NCI-H2196 (cell line): ENCODE results near the gene PROM2.
A peak's percentile ranks its signal among the peaks of the same experiment; 100 is the strongest.
"Not testable (repeated sequence)": the region's sequence is repeated elsewhere in the genome, so short reads cannot be mapped to it uniquely, and the experiment has no call there.

Source experiments
- DNase-seq: peaks from one replicate; lab custom pipeline; 2025; ENCODE audit not compliant: unreplicated experiment; lab: John Stamatoyannopoulos, UW

Gene PROM2, protein sequence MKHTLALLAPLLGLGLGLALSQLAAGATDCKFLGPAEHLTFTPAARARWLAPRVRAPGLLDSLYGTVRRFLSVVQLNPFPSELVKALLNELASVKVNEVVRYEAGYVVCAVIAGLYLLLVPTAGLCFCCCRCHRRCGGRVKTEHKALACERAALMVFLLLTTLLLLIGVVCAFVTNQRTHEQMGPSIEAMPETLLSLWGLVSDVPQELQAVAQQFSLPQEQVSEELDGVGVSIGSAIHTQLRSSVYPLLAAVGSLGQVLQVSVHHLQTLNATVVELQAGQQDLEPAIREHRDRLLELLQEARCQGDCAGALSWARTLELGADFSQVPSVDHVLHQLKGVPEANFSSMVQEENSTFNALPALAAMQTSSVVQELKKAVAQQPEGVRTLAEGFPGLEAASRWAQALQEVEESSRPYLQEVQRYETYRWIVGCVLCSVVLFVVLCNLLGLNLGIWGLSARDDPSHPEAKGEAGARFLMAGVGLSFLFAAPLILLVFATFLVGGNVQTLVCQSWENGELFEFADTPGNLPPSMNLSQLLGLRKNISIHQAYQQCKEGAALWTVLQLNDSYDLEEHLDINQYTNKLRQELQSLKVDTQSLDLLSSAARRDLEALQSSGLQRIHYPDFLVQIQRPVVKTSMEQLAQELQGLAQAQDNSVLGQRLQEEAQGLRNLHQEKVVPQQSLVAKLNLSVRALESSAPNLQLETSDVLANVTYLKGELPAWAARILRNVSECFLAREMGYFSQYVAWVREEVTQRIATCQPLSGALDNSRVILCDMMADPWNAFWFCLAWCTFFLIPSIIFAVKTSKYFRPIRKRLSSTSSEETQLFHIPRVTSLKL

DNA sequence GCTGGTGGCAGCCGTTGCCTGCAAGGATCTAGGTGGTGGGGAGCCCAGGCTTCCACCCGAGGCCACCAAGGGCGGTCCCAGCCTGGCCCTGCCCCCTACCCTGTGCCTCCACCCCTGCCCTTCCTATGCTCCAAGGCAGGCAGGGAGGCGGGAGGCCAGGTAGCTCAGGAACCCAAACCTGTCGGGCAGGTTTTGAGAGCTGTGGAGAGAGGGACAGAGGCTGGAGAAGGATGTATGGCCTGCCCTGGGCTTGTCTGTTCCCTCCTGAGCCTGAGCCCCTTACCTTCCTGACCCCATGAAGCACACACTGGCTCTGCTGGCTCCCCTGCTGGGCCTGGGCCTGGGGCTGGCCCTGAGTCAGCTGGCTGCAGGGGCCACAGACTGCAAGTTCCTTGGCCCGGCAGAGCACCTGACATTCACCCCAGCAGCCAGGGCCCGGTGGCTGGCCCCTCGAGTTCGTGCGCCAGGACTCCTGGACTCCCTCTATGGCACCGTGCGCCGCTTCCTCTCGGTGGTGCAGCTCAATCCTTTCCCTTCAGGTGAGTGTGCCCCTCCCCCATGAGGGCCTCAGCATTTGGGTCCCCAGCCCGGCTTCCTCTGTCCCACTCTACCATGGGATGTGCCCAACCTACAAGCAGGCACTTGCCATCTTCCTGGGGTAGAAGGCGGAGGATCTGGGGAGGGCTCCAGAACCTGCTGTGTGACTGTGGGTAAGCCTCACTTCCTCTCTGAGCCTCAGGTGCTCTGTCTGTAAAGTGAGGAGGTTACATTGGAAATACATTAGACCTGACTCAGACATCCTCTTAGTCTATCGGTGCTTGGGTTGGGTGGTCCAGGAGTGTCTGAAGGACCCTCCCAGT, at the start of gene PROM2:
TSS of gene PROM2 (plus strand) at position 159 of the 860 bp plus-strand sequence. CDS start at position 296, 137 bp downstream.
- peak; percentile 74 for DNase-seq

DNA sequence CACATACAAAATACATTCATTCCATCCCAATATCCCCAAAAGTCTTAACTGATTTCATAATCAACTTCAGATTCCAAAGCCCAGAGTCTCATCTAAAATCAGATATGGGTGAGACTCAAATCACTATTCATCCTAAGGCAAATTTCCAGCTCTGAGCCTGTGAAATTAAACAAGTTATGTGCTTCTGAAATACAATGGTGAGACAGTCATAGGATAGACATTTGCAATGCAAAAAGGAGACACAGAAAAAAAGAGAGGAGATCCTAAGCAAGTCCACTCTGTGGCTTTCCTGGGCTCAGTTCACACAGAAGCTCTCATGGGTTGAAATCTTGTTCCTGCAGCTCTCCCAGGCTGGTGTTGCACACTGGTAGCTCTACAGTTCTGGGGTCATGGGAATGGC, 48.6 kb upstream of the PROM2 start:
- no peak for DNase-seq

DNA sequence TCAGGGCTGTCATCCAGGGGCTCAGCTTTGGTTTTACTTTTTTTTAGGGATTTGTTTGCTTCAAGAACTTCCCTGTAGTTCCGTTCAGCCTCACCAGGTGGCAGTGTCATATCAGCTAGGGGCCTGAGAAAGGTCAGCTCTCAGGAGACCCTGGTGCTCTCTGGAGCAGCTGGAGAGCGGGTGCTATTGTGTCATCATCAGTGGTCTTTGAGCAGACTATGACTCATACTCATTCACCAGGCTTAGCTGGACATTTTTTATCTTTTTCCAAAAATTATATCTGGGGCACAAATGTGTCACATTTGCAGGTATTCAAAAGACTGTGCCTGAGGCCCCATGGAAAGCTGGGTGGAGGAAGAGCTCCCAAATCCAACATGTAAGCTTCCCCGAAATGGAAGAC, 42.5 kb upstream of the PROM2 start:
- DNase-seq, result peak; percentile 79

DNA sequence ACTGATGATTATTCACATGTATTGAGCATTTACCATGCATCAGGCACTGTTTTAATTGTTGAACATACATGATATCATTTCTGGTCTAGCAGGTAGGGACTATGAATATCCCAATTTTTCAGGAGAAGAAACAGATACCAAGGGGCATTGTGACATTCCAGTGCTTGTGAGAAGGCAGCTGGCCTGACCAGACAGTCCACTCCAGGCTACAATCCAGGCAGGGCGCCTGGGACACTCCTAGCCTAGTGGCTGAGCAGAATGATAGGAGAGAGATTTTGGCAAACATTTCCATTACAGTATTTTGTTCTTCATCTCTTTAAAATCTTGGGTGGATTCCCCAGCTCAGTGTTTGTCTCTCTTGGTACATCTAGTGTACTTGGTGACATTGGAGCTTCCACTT, 42.0 kb upstream of the PROM2 start:
- no peak for DNase-seq

DNA sequence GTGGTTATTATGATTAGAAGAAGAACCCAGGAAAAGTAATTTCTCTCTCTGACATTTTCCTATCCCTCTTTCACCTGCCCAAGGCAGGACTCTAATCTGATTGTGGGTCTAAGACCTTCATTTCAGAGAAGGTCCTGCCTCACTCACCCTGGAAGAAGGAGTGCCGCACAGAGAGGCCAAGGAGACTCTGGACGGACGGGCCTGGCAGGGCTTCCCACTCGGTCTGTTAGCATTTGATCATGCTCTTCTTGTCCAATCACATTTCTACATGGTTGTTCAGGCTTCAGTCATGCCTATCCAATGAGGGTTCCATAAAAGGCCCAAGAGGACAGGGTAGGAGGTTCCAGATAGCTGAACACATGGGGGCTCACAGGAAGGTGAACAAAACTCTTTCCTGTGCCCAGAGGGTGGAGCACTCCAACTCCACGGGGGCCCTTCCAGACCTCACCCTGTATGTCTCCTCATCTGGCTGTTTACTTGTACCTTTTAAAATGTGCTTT, 39.9 kb upstream of the PROM2 start:
- DNase-seq, result no peak

DNA sequence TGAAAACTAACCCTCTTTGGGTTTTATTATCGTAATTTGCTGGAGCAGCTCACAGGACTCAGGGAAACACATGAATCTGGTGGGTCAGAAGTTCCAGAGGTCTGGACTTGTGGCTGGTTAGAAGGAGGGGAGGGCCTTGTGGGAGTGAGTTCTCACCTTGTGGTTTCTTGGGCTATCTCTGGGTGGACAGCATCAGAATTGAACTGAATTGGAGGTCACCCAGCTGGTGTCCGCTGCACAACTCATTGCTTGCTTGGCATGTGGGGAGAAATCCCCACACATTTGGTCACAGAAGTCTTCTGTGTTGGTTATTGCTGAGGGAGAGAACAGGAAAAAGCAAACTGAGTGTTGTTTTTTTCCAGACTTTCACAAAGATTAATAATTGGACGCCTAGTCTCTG, 39.4 kb upstream of the PROM2 start:
- DNase-seq, result no peak

DNA sequence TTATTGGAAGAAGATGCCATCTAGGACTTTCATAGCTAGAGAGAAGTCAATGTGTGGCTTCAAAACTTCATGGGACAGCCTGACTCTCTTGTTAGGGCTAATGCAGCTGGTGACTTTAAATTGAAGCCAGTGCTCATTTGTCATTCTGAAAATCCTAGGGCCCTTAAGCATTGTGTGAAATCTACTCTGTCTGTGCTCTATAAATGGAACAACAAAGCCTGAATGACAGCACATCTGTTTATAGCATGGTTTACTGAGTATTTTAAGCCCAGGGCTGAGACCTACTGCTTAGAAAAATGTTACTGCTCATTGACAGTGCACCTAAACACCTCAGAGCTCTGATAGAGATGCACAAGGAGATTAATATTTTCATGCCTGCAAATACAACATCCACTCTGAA, 36.1 kb upstream of the PROM2 start:
- no peak for DNase-seq

DNA sequence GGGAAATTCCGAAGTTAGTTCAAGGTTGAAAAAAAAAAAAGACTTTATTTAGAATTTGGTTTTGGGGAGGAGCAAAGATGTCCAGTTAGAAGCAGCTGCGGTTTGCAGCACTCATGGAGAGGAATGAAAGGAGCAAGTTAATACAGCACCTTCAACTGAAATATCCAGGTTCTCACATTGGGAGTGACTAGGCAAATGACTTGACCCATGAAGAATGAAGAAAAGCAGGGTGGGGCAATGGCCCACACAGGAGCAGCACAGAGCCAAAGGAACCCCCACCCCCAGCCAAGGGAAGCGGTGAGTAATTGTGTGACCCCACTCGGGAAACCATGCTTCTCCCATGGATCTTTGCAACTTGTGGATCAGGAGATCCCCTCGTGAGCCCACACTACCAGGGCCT, 34.2 kb upstream of the PROM2 start:
- DNase-seq, result no peak

DNA sequence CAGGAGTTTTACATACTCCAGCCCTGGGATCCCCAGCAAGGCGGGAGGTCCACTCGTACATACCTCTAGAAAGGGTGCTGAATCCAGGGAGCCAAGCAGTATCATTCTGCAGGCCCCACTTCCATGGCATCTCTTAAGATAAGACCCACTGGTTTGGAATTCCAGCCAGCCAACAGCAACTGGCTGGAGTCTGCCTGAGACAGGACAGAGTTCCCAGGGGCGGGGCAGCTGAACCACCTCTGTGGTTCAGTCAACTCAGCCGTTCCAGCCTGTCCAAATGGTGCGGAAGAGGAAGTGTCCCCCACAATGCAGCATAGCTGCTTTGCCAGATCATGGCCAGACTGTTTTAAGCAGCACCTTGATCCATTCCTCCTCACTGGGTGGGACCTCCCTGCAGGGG, 33.7 kb upstream of the PROM2 start:
- no peak for DNase-seq

DNA sequence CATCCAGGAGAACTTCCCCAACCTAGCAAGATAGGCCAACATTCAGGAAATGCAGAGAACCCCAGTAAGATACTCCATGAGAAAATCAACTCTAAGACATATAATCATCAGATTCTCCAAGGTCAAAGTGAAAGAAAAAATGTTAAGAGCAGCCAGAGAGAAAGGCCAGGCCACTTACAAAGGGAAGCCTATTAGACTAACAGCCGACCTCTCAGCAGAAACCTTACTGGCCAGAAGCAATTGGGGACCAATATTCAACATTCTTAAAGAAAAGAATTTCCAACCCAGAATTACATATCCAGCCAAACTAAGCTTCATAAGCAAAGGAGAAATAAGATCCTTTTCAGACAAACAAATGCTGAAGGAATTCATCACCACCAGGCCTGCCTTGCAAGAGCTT, 32.2 kb upstream of the PROM2 start:
- not testable (repeated sequence) for DNase-seq

DNA sequence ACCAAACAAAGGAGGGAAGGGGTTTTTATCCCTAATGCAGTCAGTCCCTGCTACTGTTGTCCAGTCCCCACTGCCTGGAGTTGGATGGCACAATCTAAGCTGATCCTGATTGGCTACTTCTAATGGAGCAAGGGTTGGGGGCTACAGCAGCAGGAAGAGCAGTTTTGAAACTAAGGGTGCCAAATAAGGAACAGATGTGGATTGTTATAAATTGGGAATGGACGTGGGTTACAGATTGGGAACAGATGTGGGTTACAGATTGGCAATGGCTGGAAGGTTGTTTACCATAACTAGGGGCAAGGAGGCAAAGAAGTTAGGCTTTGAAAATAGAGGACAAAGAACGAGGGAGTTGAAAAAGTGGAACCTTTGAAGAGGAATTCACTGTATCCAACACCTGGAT, 16.0 kb upstream of the PROM2 start:
- DNase-seq, result no peak

DNA sequence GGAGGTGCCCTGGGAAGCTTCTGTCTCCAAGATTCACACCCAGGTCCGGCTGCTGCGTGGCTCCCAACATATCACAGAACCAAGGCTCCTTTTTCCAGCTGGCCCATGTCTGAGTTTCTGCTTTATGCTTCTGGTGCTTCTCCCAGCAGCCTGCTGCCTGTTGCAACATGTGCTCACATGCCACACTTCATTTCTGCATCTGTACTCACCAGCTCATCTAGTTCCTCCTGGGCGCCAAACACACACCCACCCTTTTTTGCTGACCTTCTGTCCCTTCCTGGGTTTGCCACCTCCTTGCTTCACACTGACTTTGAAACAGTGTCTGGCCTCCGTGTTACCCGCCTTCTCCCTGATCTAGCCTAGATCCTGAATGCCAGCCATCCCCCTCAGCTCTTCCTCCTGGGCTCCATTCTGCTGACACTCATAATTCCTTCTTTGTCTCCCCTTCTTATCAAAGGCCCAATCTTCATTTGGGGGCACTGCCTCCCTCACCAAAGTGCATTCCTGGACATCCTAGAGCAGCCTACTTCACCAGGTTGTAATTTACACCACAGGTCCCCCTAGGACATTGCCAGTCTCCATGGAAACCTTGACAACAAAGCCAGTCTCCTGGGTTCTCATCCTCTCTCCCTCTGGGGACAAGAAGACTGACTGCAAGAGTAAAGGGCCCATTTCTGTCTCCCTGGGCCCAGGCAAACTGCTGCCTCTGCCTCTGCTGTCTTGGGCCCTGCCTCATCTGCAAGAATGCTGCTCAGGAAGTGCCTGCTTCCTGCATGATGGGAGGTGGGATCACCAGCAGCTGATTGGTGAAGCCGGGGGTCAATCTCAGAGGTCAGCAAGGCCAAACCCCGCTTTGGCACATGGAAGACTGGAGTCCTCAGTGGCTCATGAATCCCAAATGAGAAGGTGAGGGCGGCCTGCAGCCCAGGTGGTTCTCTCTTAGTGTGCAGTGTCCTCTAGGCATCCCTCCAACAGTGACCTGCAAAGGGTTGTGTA, 13.9 kb upstream of the PROM2 start:
- no peak for DNase-seq

DNA sequence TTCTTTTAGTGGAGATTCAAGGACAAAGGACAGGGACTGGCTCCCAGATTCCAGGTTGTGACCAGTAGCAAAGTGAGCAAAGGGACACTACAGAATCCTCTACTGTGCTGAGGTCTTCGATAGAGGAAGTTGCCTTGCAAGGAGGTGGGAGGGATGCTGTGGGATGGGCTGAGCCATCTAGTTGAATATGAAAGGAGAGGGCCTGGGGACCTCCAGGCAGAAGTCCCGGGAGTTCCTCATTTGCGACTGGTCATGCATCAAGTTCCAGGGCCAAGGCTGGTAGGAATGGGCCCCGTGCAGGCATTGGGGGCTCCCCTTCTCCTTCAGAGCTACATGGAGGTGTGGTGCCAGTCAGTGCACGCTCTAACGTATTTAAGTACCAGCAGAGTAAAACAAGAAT, 12.6 kb upstream of the PROM2 start:
- no peak for DNase-seq

DNA sequence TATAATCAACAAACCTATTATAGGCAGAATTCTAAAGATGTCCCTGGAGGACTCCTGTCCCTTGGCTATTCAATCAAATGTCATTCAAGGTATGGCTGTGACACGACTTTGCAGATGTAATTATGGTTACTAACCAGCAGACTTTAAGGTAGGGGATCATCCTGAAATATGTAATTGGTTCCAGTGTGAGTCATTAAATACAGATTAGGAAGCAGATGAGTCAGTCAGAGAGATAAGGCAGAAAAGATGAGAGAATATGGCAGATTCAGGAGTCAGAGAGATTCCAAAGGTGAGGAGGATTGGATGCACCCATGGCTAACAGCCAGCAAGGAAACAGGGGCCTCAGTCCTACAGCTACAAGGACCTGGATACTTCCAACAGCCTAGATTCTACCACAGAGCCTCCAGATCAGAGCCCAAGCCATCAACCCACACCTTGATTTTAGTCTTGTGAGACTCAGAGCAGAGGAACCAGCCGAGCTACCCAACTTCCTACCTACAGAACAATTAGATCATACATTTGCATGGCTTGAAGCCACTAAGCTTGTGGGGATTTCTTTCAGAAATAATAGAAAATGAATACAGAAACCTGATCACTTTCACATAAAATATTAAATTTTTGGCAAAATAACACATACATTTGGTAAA, 11.2 kb upstream of the PROM2 start:
- DNase-seq, result no peak

DNA sequence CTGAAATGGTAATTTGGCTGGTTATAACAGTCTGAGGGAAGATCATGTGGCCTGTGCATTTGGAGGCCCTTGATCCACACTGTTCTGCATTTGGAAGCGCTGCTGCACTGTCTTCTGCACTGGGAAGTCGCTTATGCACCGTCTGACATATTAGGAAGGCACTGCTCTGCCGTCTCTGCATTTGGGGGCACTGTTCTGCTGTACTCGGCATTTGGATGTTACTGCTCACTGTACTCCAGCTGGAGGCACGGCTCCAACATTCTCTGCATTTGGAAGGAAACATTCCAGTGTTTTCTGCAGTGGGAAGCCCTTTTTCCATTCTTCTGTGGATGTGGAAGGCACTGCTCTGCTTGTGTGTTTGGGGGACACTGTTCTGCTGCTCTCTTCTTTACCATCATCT, 9.6 kb upstream of the PROM2 start:
- no peak for DNase-seq

DNA sequence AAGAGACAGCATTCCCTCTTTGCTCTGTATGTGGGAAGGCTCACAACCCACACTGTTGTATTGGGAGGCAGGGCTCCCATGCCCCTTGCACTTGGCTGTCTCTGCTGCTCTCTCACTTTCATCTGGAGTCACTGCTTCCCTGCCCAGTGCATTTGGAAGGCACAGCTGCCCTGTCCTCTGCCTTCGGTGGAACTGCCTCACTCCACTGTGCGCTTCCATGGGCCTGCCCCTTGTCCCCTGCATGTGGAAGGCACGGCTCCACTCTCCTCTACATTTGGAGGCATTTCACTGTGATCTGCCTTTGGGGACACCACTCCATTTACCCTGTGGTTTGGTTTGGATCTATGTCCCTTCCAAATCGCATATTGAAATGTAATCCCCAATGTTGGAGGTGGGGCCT, 9.1 kb upstream of the PROM2 start:
- DNase-seq, result no peak

DNA sequence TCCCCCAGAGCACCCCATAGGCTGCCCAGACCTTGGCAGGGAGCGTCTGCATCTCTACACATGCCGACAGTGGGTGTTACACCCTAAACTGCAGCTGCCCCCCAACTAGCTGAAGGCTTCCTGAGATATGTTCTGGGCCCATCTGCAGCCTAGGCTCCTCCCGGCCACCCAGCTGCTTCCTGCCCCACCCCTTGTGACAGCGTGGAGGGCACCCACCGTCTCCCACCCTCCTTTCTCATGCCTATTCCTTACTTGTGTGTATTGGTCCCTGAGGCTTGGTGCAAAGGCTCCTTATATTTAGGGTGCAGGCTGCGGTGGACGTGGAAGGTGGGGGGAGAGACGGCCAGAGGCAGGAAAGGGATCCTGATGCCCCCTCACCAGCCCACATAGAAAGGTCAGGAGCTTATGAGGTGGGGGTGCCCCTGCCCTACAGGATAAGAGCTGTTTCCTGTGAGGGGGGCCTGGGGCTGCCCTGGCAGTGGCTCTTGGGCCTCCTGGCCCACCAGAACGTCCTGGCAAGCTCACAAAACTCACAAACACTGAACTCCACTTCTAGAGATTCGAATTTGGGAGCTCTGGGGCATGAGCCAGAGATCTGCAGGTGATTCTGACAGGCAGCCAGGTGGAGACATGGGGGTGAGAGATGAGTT, 7.3 kb upstream of the PROM2 start:
- no peak for DNase-seq

DNA sequence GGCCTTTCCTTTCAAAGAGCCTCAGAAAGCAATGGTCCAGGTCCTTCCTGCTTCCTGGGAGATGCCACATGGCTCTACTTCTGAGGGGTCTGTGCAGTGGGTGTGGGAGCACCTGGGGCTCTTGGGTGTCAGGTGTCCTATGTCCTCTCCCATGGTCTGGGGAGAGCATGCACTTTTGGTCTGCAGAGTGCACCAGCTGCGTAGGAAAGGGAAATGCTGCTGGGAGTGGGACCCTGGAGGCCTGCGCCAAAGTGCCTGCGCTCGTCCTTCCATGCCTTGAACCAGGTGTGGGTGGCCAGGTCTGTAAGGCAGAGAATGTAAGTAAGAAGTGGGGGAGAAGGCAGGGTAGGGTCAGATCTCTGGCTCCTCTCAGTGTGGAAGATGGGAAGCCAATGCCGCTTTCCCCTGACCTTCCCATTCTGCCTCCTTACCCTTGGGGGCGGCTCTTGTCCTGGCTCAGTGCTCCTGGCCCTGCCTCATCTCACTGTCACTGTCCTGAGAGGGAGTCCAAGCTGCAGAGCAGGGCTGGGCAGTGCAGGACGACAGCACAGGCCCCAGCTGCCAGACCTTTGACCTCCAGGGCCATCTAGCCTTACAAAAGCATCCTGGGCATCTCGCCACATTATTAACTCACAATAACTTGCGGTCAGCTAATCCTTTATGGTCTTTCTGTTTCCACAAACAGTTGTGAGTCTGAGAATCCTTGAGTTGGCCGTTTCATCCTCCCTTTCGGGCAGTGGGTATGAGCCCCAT, 6.6 kb upstream of the PROM2 start:
- peak; percentile 83 for DNase-seq
